Activated naive CD4-positive, alpha-beta T cell treated with anti-CD3 and anti-CD28 coated beads, Interleukin-2, amount 50 U/mL, for 72 hours (primary cell): ENCODE measurements around the gene GREB1. TPM values are rescaled to one million over a fixed set of nuclear protein-coding genes. Genes with fewer than 3 reads are reported as not detected.
"Not testable (repeated sequence)": the region's sequence is repeated elsewhere in the genome, so short reads cannot be mapped to it uniquely, and the experiment has no call there.

Experiments used
- ATAC-seq, 2 donors: fragments of 150-1000 bp; cut with Tn5 transposase; 2 replicates each; pipeline ENCODE4 v1.10.0; 2021; ENCODE audit warnings: mild to moderate bottlenecking in 2 of 2, moderate library complexity in 2 of 2
- DNase-seq, 2 donors: peaks; one replicate each; pipeline ENCODE4 v3.0.0; 2021 to 2022; ENCODE audit warnings: low spot score in 2 of 2
- H3K27ac Mint-ChIP-seq, 2 donors: one replicate each; pipeline ENCODE4 v1.8.0; 2022; ENCODE audit warnings: mild to moderate bottlenecking in 2 of 2, mixed read lengths in 2 of 2
- H3K36me3 Mint-ChIP-seq, 2 donors: one replicate each; pipeline ENCODE4 v1.8.0; 2022; ENCODE audit warnings: mixed read lengths in 2 of 2
- H3K9me3 Mint-ChIP-seq, 2 donors: one replicate each; pipeline ENCODE4 v1.8.0; 2022; ENCODE audit warnings: mixed read lengths in 2 of 2
- total RNA-seq, 2 donors: library from RNA; stranded (reverse); gene quantifications; one replicate each; pipeline ENCODE4 v1.2.3, GENCODE V29; 2022

The GREB1 gene
- total RNA-seq, 2 donors from 2014 or later, result 0.91 to 1.2 TPM

DNA sequence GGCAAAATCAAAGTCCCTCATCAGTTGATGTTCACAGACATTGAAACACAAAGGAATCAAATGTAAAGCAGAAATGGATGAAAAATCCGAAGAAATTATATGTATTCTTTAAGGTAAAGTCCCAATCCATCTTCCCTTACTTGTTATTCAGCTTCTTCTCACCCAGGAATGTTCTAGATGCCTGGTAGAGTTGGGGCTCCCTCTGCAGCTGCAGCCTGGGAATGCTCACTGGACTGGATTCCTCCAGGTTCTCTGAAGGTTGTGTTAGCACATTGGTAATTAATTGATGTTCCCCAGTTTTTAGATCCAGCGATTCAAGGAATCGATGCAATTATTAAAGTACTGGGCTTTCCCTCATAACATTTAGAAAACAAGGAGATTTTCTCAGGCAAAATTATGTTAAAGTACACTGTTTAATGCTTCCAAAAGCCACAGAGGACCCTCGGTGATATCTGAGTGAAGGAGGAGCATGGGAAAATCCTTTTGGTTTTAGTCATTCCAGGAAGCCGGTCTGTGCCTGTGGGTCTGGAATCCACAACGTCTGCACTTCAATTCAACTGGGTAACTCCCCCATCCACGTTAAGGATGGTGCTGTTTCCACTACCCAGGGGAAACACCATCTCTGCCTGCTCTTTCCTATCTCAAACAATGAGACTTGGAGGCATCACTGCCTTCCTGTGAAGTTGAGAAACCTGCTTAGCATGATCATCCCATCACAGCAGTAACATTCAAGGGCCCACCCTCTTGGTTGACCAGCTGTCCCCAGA is 114.2 kb downstream of the GREB1 start:
- H3K9me3 Mint-ChIP-seq, result no peaks in the 10 kb centered on the region
- H3K36me3 Mint-ChIP-seq, result no peaks in the 10 kb centered on the region
- DNase-seq (peak in 1 of 2 donors; percentile 1), ATAC-seq (no peak)
- no peak overlapping the region for H3K27ac Mint-ChIP-seq

DNA sequence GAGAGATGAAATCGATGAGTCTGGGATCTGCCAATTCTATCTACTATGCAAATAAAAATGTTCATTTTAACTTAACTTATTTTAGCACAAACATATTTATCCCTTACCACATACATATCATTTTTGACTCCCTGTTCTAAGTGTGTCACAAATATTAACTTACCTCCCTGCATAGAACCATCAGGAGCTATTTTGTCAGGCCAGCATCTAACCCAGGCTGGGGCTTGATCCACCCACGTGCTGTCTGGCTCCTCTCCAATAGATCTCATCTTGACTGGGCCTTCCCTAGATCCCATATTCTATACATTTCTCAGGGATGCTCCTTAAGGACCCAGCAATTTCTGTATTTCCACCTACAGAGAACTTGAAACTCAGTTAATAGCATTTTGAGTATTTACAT is 115.2 kb downstream of the GREB1 start:
- no peak for DNase-seq

GRCh38 chr2:11651856-11652548 is 118.2 kb downstream of the GREB1 start:
- Mint-ChIP-seq H3K9me3 (no peaks in the 10 kb centered on the region), H3K36me3 (no peaks in the 10 kb centered on the region), H3K27ac (no peak overlapping the region)
- ATAC-seq (peak; percentile 22 to 58), DNase-seq (no peak)

More for the DNA sequence above, 115.2 kb downstream of the GREB1 start:
- no peaks in the 10 kb centered on the region for H3K36me3 Mint-ChIP-seq
- ATAC-seq, result no peak
- H3K9me3 Mint-ChIP-seq, result no peaks in the 10 kb centered on the region
- H3K27ac Mint-ChIP-seq, result no peak overlapping the region

- ATAC-seq (no peak), DNase-seq (peak in 1 of 2 donors; percentile 9)
These were observed 118.7 kb downstream of the GREB1 start for GRCh38 chr2:11652553-11652952.

DNA sequence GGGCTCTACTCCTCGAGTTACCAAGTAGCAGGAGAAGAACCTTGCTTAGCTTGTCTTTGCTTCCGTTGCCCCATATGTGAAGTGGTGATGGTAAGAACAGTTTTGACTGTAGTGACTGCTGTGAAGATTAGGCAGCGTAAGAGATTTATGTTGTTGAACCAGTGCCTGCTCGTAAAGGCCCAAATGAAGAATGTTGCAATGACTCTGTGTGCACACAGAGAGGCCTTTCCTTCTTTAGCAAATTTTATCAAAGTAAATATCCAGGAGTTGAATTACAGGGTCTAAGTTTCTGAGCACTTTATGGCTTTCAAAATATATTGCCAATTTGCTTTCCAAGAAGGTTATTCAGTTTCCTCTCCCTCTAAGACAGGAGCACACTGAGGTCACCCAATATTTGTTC is 121.7 kb downstream of the GREB1 start:
- no peaks in the 10 kb centered on the region for H3K36me3 Mint-ChIP-seq
- no peak for DNase-seq

More at GRCh38 chr2:11652553-11652952, 118.7 kb downstream of the GREB1 start:
- H3K27ac Mint-ChIP-seq, result no peak overlapping the region
- H3K9me3 Mint-ChIP-seq, result no peaks in the 10 kb centered on the region
- no peaks in the 10 kb centered on the region for H3K36me3 Mint-ChIP-seq

GRCh38 chr2:11656252-11656651 is 122.4 kb downstream of the GREB1 start:
- Mint-ChIP-seq H3K9me3 (no peaks in the 10 kb centered on the region), H3K36me3 (no peaks in the 10 kb centered on the region), H3K27ac (no peak overlapping the region)
- ATAC-seq (no peak), DNase-seq (no peak)

More for the DNA sequence above, 121.7 kb downstream of the GREB1 start:
- no peak overlapping the region for H3K27ac Mint-ChIP-seq
- no peak for ATAC-seq
- no peaks in the 10 kb centered on the region for H3K9me3 Mint-ChIP-seq

DNA sequence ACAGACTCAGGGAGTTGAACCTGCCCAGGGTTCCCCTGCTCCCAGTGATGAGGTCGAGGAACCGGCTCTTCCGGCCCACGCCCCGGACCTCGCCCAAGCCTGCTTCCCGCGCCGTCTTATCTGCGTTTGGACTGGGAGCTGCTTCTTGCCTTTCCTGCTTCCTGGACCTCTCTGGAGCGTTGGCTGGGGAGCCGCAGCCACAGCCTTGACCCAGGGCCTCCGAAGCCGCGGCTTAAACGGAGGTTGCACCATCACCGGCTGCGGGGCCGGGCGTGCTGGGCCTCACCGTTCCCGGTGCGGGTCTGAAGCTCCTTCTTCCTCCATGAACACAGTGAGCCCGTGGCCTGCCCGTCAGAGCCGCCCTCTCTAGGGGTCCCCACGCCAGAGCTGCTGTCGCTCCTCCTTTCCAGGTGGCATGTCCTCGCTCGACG is 122.8 kb downstream of the GREB1 start:
- ATAC-seq (no peak), DNase-seq (peak in 1 of 2 donors; percentile 47)
- Mint-ChIP-seq H3K27ac (no peak overlapping the region), H3K9me3 (no peaks in the 10 kb centered on the region), H3K36me3 (no peaks in the 10 kb centered on the region)

GRCh38 chr2:11657195-11657594 is 123.3 kb downstream of the GREB1 start:
- peaks cover 4 to 5% of the 10 kb centered on the region in 2 donors for H3K36me3 Mint-ChIP-seq
- ATAC-seq (no peak), DNase-seq (no peak)
- peaks cover 3 to 4% of the 10 kb centered on the region in 2 donors for H3K9me3 Mint-ChIP-seq
- no peak overlapping the region for H3K27ac Mint-ChIP-seq

DNA sequence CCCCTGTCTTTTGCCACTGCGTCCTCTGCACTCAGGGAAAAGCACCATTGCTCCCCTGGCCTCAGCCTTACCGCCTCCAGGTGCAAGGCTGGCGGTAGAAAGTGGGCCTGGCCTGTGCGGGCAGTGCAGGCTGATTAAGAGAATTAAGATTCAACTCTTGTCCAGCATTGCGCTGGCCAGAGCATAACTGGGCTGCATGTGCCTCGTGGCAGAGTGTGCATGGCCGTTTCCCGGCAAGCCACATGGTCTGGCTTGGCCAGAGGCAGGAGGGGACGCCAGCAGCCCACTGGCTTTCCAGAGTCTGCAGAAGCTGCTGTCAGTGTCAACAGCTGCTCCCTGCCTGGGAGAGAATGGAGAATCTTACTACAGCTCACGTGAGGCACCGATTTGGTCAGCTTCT is 123.8 kb downstream of the GREB1 start:
- peak in 1 of 2 donors; percentile 31 for DNase-seq
- H3K9me3 Mint-ChIP-seq, result peaks cover 4 to 6% of the 10 kb centered on the region in 2 donors
- peaks cover 6 to 7% of the 10 kb centered on the region in 2 donors for H3K36me3 Mint-ChIP-seq
- no peak overlapping the region for H3K27ac Mint-ChIP-seq
- no peak for ATAC-seq

GRCh38 chr2:11658208-11659114 is 124.6 kb downstream of the GREB1 start:
- H3K27ac Mint-ChIP-seq, result no peak overlapping the region
- DNase-seq (peak in 1 of 2 donors; percentile 40), ATAC-seq (no peak)
- peaks cover 7 to 13% of the 10 kb centered on the region in 2 donors for H3K36me3 Mint-ChIP-seq
- H3K9me3 Mint-ChIP-seq, result peaks cover 6 to 10% of the 10 kb centered on the region in 2 donors

DNA sequence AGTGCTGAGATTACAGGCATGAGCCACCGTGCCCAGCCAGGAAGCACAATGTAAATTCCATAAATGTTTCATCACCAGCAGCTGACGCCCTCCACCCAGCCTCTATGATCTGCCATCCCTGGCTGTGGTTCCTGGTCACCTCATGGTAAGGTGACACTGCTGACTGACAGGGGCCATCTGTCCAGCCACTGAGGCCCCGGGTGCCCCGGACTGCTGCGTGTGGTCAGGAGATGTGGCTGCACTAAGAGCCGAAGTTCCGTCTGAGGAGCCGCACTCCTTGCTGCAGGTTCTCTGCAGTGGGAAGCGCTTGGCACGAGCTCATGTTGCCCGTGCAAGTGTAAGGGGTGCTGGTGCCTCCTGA is 125.2 kb downstream of the GREB1 start:
- ATAC-seq, result no peak

DNA sequence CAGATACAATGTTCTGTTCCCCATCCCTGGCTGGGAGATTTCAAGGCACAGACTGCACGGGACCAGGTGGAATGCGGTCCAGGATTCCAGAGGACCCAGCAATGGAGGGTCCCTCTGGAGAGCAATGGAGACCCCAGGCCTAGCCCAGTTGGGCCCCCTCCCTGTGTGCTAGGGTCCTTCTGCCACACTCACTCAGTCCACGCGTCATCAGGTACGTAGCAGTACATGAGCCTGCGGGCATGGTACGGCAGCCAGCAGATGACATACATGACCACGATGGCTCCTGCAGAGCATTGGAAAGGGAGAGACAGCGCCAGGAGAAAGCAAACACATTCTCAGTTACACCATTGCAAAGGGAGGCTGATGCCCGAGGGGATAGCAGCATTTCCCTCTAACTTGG is 126.0 kb downstream of the GREB1 start:
- Mint-ChIP-seq H3K36me3 (peaks cover 7 to 13% of the 10 kb centered on the region in 2 donors), H3K27ac (no peak overlapping the region), H3K9me3 (peaks cover 6 to 11% of the 10 kb centered on the region in 2 donors)
- DNase-seq (no peak), ATAC-seq (no peak)

More for the DNA sequence above, 125.2 kb downstream of the GREB1 start:
- H3K36me3 Mint-ChIP-seq, result peaks cover 7 to 13% of the 10 kb centered on the region in 2 donors
- peaks cover 6 to 11% of the 10 kb centered on the region in 2 donors for H3K9me3 Mint-ChIP-seq
- no peak overlapping the region for H3K27ac Mint-ChIP-seq
- DNase-seq, result peak in 1 of 2 donors; percentile 35

GRCh38 chr2:11660396-11660795 is 126.6 kb downstream of the GREB1 start:
- not testable (repeated sequence) for H3K27ac Mint-ChIP-seq, DNase-seq, ATAC-seq
- Mint-ChIP-seq H3K36me3 (peaks cover 7 to 13% of the 10 kb centered on the region in 2 donors), H3K9me3 (peaks cover 6 to 11% of the 10 kb centered on the region in 2 donors)

GRCh38 chr2:11661891-11662435 is 128.1 kb downstream of the GREB1 start:
- peaks cover 7 to 13% of the 10 kb centered on the region in 2 donors for H3K36me3 Mint-ChIP-seq
- ATAC-seq (no peak), DNase-seq (no peak)
- H3K27ac Mint-ChIP-seq, result no peak overlapping the region
- H3K9me3 Mint-ChIP-seq, result peaks cover 6 to 11% of the 10 kb centered on the region in 2 donors

- DNase-seq, result no peak
- peaks cover 7 to 13% of the 10 kb centered on the region in 2 donors for H3K36me3 Mint-ChIP-seq
- no peak overlapping the region for H3K27ac Mint-ChIP-seq
- no peak for ATAC-seq
- peaks cover 6 to 11% of the 10 kb centered on the region in 2 donors for H3K9me3 Mint-ChIP-seq
These were observed 129.0 kb downstream of the GREB1 start for GRCh38 chr2:11662882-11663281.

GRCh38 chr2:11663427-11663826 is 129.6 kb downstream of the GREB1 start:
- H3K9me3 Mint-ChIP-seq, result peaks cover 6 to 11% of the 10 kb centered on the region in 2 donors
- H3K27ac Mint-ChIP-seq, result no peak overlapping the region
- ATAC-seq, result no peak
- peaks cover 9 to 14% of the 10 kb centered on the region in 2 donors for H3K36me3 Mint-ChIP-seq
- no peak for DNase-seq
